ENCODE results near the gene PDGFD.
"Not testable (repeated sequence)": the region's sequence is repeated elsewhere in the genome, so short reads cannot be mapped to it uniquely, and the experiment has no call there.

The PDGFD gene

DNA sequence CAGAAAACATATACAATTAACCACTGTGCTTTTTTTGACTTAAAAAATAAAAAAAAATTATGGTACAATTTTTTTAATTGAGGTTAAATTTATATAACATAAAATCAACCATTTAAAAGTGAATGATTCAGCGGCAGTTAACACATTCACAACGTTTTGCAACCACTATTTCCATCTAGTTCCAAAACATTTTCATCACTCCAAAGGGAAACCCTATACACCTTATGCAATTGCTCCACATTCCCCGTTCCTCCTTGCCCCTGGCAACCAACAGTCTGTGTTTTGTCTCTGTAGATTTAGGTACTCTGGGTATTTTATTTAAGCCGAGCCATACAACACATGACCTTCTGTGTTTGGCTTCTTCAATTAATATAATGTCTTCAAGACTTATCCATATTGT, 112.2 kb downstream of the PDGFD start:
- DNase-seq: no peak

GRCh38 chr11:104049116-104049515, 114.8 kb downstream of the PDGFD start:
- DNase-seq: no peak

GRCh38 chr11:104046858-104047257, 117.1 kb downstream of the PDGFD start:
- DNase-seq: not testable (repeated sequence)

GRCh38 chr11:104046331-104046730, 117.6 kb downstream of the PDGFD start:
- no peak for DNase-seq

DNA sequence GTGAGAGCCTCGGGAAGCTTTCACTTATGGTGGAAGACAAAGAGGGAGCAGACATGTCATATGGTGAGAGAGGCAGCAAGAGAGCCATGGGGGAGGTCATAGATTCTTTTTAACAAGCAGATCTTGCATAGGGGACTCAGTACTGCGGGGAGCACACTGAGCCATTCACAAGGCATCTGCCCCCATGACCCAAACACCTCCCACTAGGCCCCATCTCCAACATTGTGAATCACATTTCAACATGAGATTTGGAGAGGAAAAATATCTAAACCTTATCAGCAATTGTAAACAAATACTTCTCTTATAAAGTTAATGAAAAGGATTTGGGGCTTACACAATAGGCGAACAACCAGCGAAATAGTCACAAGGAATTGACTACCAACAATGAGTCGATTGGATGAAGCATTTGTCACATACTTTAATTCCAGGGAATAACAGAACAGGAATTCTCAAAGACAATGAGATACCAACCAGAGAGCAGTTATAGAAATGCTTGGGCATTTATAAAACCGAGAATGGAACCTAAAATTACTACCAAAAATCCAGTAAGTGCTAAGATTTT, 120.2 kb downstream of the PDGFD start:
- DNase-seq: no peak

DNA sequence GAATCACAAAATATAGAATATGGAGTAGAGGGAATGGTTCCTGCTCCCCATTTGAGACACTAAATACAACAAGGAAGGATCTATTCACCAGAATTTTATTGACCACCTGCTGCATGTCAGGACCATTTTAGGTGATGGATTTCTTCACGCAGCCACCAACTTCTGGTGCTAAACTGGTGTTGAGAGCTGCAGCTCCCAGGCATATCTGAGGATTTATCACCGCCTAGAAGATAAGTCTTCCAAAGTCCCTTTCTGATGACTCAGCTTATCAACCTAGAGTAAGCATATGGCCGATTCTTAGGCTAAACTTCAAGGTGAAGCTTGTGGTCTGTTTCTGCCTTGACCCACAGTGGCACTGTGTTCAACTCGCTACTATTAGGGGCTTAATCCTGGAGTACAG, 120.8 kb downstream of the PDGFD start:
- DNase-seq: no peak

DNA sequence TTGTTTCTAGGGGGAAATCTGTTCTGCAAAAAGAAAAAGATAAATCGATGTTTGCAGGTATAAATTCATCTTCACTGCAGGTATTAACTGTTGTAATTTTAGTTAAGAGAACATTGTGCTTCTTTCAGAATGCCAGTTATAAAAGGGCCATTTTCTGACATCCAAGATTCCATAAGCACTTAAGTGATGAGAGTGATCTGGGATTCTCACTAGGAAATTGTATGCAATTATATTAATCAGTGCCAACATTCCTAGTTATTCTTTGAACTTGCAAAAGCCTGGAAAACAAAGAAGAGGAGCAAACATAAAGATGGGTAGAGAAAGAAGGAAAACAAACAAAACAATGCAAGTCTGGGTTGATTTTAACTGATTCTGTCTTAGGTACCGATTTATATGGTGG, 122.2 kb downstream of the PDGFD start:
- no peak for DNase-seq

DNA sequence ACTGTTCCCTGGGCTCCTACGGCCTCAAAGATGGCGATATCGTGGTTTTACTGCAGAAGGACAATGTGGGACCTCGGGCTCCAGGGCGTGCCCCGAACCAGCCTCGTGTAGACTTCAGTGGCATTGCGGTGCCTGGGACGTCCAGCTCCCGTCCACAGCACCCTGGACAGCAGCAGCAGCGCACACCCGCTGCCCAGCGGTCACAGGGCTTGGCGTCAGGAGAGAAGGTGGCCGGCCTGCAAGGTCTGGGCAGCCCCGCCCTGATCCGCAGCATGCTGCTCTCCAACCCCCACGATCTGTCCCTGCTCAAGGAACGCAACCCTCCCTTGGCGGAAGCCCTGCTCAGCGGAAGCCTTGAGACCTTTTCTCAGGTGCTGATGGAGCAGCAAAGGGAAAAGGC, 127.0 kb downstream of the PDGFD start:
- no peak for DNase-seq

- no peak for DNase-seq
Measured at GRCh38 chr11:104036588-104036987, 127.4 kb downstream of the PDGFD start, which contains the start of gene DDI1. DDI1 (plus strand) TSS chr11:104036640; CDS start chr11:104036823, 183 bp downstream.

DNA sequence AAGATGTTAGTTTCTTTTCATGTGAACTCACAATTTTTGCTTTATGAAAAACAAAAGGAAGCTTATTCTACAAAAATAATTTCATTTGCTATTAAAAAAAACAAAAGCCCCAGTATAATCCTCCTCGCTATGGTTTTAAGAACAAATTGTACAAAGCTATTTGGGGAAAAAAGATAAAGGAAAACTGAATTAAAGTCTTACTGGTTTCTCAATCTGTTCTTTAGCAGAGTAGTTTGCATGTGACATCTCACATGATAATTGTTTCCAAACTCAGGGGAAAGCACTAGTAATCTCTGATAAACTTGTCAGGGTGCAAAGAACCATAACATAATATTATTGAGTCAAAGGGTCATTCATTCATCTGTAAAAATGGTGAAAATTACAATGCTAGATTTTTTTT, 130.4 kb downstream of the PDGFD start:
- no peak for DNase-seq

- DNase-seq: no peak
Measured at GRCh38 chr11:104033134-104033533, 130.8 kb downstream of the PDGFD start.

DNA sequence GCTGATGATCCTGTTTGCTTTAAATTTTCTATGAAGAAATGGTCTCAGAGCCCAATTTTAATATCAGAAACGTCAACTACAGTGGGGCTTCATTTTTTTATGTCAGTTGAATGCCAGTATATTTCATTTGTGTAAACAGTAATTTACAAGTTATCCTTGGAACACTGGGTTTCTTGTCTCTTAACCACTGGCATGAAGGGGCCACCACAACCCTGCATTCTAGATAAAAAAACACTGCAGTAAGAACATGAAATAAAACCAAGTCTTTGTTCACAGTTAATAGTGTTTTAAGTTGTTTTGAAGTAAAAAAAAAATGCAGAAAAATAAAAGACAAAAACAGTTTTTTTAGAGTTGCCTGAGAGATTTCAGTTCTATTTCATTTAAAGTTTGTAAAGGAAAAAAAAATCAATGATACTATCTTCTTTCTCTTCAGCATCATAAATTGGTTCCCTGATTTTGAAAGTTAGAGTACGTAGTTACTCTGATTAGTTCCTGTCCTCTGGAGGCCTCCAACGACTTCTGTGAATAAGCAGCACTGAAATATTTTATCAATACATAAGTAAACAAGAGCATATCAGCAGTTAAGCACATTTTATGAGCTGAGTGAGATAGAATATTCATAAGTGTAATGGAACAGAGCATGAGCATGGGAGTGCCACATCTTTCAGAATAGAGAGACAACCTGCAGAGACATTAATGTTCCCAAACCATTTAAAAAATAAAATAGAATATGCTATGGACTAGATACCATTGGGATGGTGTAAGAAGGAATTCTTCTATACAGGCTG, 135.3 kb downstream of the PDGFD start:
- DNase-seq: no peak

DNA sequence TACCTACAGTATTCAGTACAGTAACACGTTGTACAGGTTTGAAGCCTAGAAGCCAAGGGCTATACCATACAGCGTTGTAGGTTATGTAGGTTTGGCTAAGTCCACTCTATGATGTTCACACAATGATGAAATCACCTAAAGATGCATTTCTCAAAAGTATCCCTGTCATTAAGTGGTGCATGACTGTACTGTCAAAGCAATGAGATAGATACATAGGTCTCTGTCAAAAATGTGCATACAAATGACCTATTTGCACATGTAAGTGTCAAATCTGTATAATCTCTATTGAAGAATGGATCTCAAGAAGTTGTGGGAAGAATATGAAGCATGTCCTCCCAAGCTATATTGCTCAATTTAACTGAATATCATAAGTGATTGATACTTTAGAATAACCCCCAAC, 139.4 kb downstream of the PDGFD start:
- no peak for DNase-seq

DNA sequence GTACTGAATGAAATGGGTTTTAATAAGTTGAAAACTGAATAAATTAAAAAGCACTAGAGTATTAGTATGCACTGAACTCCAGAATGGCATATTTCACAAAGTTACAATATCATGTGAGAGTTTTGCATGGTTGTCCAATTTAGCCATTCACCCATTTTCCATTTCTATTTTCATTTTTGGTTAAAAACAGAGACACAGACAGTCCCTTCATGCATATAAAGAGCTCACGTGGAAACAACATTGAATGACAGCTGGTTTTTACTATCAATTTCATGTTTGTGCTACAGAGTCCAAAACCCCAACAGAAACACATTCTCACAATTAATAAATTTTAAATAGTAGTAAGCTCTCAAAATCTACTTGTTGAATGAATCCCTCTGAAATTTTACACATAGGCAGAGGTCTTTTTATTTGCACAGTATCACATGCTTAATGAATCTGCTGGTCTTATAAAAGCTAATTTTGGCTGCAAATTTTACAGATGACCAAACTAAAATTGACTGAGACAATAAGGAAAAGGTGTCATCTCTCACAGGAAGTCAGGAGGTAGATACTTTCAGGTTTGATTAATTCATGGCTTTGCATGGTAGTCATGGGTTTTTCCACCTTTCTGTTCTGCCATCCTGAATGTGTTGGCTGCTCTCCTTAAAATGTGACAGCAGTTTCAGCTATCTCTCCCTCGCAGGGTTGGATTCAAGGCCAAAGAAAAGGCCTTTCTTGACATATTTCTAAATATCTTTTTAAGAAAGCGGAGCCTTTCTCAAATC, 148.1 kb downstream of the PDGFD start:
- no peak for DNase-seq

DNA sequence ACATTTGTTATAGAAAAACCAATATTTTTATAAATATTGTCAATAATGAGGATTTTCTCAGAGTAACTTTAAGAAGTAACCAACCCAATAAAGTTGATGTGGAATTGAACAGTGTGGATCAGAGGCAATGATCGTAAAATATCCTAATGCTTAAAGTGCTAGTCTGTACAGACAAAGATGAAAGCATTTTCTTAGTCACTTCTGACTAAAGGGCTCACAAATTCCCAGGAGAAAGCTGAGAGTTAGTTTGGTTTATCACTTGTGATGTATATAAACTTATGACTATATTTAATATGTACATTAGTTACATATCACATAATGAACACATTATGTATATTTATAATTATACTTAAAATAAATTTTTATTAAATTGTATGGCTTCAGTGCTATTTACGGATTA, 152.9 kb downstream of the PDGFD start:
- no peak for DNase-seq

DNA sequence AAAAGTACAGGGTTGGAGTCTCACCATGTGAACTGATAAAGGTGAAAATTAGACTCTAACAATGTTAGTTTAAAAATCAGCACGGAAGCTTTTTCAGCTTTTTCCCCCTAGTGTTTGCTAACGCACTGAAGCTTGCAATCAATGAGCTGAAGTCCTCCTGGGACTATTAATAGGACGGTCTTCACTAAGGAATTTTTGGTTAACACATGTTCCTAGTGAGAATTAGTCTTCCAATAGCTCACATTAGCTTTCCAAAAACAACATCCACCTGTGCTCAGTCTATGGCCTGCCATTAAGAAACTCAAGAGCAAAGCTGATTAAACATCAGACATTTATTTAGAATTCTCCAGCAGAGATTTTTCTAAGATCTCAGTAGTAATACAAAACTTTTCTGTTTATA, 154.2 kb downstream of the PDGFD start:
- DNase-seq: no peak

- no peak for DNase-seq
Measured at GRCh38 chr11:104005234-104005855, 158.6 kb downstream of the PDGFD start.

- DNase-seq: no peak
Measured at GRCh38 chr11:104003491-104003890, 160.5 kb downstream of the PDGFD start.

DNA sequence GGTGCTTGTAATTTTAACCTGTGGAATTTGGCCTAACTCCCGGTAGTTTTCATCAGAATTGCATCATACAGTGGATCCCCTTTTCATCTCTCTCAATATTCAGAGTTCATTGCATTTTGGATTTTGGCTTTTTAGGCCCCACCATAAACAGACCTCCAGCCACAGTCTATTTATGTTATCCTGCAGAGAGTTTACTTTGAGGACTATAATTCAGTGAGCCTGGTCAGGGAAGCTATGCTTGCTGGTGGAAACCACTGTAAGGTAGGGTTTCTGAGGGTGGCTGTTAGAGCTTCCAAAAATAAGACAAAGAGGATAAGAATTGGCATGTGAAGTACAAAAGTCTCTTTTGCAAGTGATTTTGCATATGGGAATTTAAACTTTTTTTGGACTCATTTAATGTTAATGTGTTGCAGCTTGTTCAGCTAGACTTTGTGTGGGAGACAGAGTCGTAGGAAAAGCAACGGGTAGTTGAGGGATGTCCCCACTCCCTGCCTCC, 162.3 kb downstream of the PDGFD start:
- DNase-seq: no peak

- no peak for DNase-seq
Measured at GRCh38 chr11:104000798-104001197, 163.1 kb downstream of the PDGFD start.

GRCh38 chr11:103998826-103999508, 165.0 kb downstream of the PDGFD start:
- no peak for DNase-seq

- no peak for DNase-seq
Measured at GRCh38 chr11:103997082-103997481, 166.9 kb downstream of the PDGFD start.

GRCh38 chr11:103995896-103996295, 168.1 kb downstream of the PDGFD start:
- DNase-seq: no peak

Data from DMS79 treated with DMSO at 0.1 percent for 48 hours (cell line).